GM12878 (cell line): ENCODE measurements around the gene PCDHGA1. TPM values are rescaled to one million over a fixed set of nuclear protein-coding genes. Genes with fewer than 3 reads are reported as not detected.

Experiments
- ATAC-seq: fragments of 200-7000 bp; cut with Tn5 transposase; 3 replicates; pipeline ENCODE4 v1.9.1; 2020; ENCODE audit warnings: mild to moderate bottlenecking, moderate library complexity
- BruUV-seq: library from RNA; stranded (reverse); fragments of 400-500 nt; replicated peaks from 2 replicates; lab custom pipeline; 2021; lab: Mats Ljungman, UMichigan
- CTCF ChIA-PET: fragments of 300-600 bp; sonication (Branson Sonifier 250); formaldehyde crosslinking; extraction: SDS; loops from one replicate; lab custom pipeline; 2021; ENCODE audit warnings: inconsistent platforms; lab: Yijun Ruan, JAX
- POLR2A ChIA-PET: fragments of 350-600 bp; formaldehyde crosslinking; extraction: SDS; loops from one replicate; lab custom pipeline; 2021; ENCODE audit warnings: inconsistent platforms; lab: Charles Lee
- RAD21 ChIA-PET: fragments of 300-600 bp; sonication (Branson Sonifier 250); formaldehyde crosslinking; loops from one replicate; lab custom pipeline; 2023; ENCODE audit warnings: antibody characterized with exemption; ENCODE audit not compliant: unreplicated experiment; lab: Charles Lee
- SMC1A ChIA-PET: fragments of 300-600 bp; sonication (Branson Sonifier 250); formaldehyde crosslinking; loops from one replicate; lab custom pipeline; 2023; ENCODE audit not compliant: unreplicated experiment, uncharacterized antibody; lab: Charles Lee
- DNase-seq: peaks from one replicate; pipeline ENCODE4 v3.0.0-alpha.2; 2011; ENCODE audit warnings: low read depth, low spot score
- FAIRE-seq: peaks from 3 replicates; lab custom pipeline; 2011; peaks lifted over from hg19 to GRCh38; lab: Jason Lieb, UNC
- H2AFZ ChIP-seq: 2 replicates; pipeline ENCODE4 v1.6.0; 2011; ENCODE audit warnings: low read depth, low read length, control low read depth; ENCODE audit not compliant: control insufficient read depth
- H3K27ac ChIP-seq: 2 replicates; pipeline ENCODE4 v1.5.1; 2011; ENCODE audit warnings: control low read depth; ENCODE audit not compliant: control insufficient read depth, insufficient read depth
- H3K27me3 ChIP-seq, 2 experiments: replicated peaks in 1 of 2; 2 replicates each; pipeline versions ENCODE4 v1.6.0 to v1.6.1; 2011; ENCODE audit warnings: low read length in 1 of 2; ENCODE audit not compliant: control insufficient read depth in 2 of 2, insufficient read depth in 2 of 2
- H3K36me3 ChIP-seq, 2 experiments: 2 replicates each; pipeline ENCODE4 v1.5.1; 2011; ENCODE audit warnings: low read length in 1 of 2; ENCODE audit not compliant: control insufficient read depth in 2 of 2, insufficient read depth in 2 of 2
- H3K4me1 ChIP-seq: 2 replicates; pipeline ENCODE4 v1.6.1; 2011; ENCODE audit warnings: mild to moderate bottlenecking, low read length, moderate library complexity, mixed read lengths; ENCODE audit not compliant: control insufficient read depth, insufficient read depth
- H3K4me2 ChIP-seq: 2 replicates; pipeline ENCODE4 v1.6.0; 2011; ENCODE audit warnings: control low read depth; ENCODE audit not compliant: control insufficient read depth, insufficient read depth
- H3K4me3 ChIP-seq: fragments of 200-600 bp; sonication (generic); 2 replicates; pipeline ENCODE4 v1.5.1; 2016
- H3K79me2 ChIP-seq: 2 replicates; pipeline ENCODE4 v1.6.0; 2011; ENCODE audit warnings: low read length; ENCODE audit not compliant: control insufficient read depth, insufficient read depth
- H3K9ac ChIP-seq: 2 replicates; pipeline ENCODE4 v1.8.0; 2011; ENCODE audit warnings: low read length, control low read depth, mixed read lengths; ENCODE audit not compliant: control insufficient read depth, insufficient read depth
- H3K9me3 ChIP-seq: replicated peaks from 3 replicates; pipeline ENCODE4 v1.5.1; 2011; ENCODE audit warnings: mild to moderate bottlenecking, low read length; ENCODE audit not compliant: control insufficient read depth, insufficient read depth
- H4K20me1 ChIP-seq: 2 replicates; pipeline ENCODE4 v1.6.0; 2011; ENCODE audit not compliant: control insufficient read depth, insufficient read depth
- CHD1 ChIP-seq: IDR thresholded peaks from 2 replicates; pipeline ENCODE4 v1.6.1; 2012; ENCODE audit warnings: low read depth, low read length, improper control_type of control experiment
- CREB1 ChIP-seq: IDR thresholded peaks from 2 replicates; pipeline ENCODE4 v1.6.1; 2012; ENCODE audit warnings: low read depth, mild to moderate bottlenecking, inconsistent platforms
- FOS ChIP-seq: IDR thresholded peaks from 3 replicates; pipeline ENCODE4 v1.6.1; 2011; ENCODE audit warnings: borderline replicate concordance; ENCODE audit not compliant: insufficient read length; ENCODE audit errors: extremely low read depth
- HDAC2 ChIP-seq: fragments of 200-600 bp; sonication (generic); IDR thresholded peaks from 2 replicates; pipeline ENCODE4 v1.6.1; 2017
- NFXL1 ChIP-seq: fragments of 450-650 bp; IDR thresholded peaks from 2 replicates; pipeline ENCODE4 v1.6.1; 2017; ENCODE audit warnings: antibody characterized with exemption, mild to moderate bottlenecking, borderline replicate concordance
- POLR2AphosphoS2 ChIP-seq: IDR thresholded peaks from 2 replicates; pipeline ENCODE4 v1.6.1; 2011; ENCODE audit warnings: low read depth, mild to moderate bottlenecking, low read length, improper control_type of control experiment, moderate library complexity
- POU2F2 ChIP-seq: IDR thresholded peaks from 3 replicates; pipeline ENCODE4 v1.6.1; 2011; ENCODE audit warnings: low read depth, mild to moderate bottlenecking, low read length, borderline replicate concordance
- RAD21 ChIP-seq: IDR thresholded peaks from 2 replicates; pipeline ENCODE4 v1.6.1; 2011; ENCODE audit warnings: mild to moderate bottlenecking, low read depth, low read length, moderate library complexity; ENCODE audit not compliant: insufficient read depth
- RCOR1 ChIP-seq: conservative IDR thresholded peaks from 2 replicates; pipeline ENCODE4 v1.6.1; 2012; ENCODE audit warnings: low read depth, low read length, improper control_type of control experiment
- RUNX3 ChIP-seq: IDR thresholded peaks from 2 replicates; pipeline ENCODE4 v1.6.1; 2012; ENCODE audit warnings: low read length, inconsistent platforms
- SIX5 ChIP-seq: IDR thresholded peaks from 2 replicates; pipeline ENCODE4 v1.6.1; 2011; ENCODE audit warnings: mild to moderate bottlenecking, low read depth, low read length, moderate library complexity; ENCODE audit not compliant: severe bottlenecking
- SMC3 ChIP-seq: IDR thresholded peaks from 2 replicates; pipeline ENCODE4 v1.6.1; 2011; ENCODE audit warnings: low read length, improper control_type of control experiment, borderline replicate concordance
- SREBF2 ChIP-seq: IDR thresholded peaks from 2 replicates; pipeline ENCODE4 v1.6.1; 2012; ENCODE audit warnings: mild to moderate bottlenecking, low read length
- STAT3 ChIP-seq: IDR thresholded peaks from 2 replicates; pipeline ENCODE4 v1.6.1; 2011; ENCODE audit warnings: low read depth, low read length, improper control_type of control experiment
- TCF3 ChIP-seq: IDR thresholded peaks from 2 replicates; pipeline ENCODE4 v1.6.1; 2012; ENCODE audit warnings: low read depth, mild to moderate bottlenecking, low read length, borderline replicate concordance; ENCODE audit not compliant: insufficient read depth
- YY1 ChIP-seq: IDR thresholded peaks from 2 replicates; pipeline ENCODE4 v1.6.1; 2011; ENCODE audit warnings: low read depth, mild to moderate bottlenecking, low read length
- ZNF274 ChIP-seq: IDR thresholded peaks from one replicate; pipeline ENCODE4 v1.8.0; 2011; ENCODE audit not compliant: insufficient read length, insufficient read depth
- ZNF384 ChIP-seq: IDR thresholded peaks from 2 replicates; pipeline ENCODE4 v1.6.1; 2012; ENCODE audit warnings: low read depth, mild to moderate bottlenecking, low read length, improper control_type of control experiment, borderline replicate concordance
- WGBS: methylation state at CpG from one replicate; pipeline ENCODE4 v1.1.6; 2016; ENCODE audit warnings: low lambda C conversion rate; ENCODE audit not compliant: insufficient replicate concordance, insufficient coverage; ENCODE audit errors: missing lambda C conversion rate; 5-methylcytosine and 5-hydroxymethylcytosine counted together
- in situ Hi-C: fragments of 300-500 bp; cut with MboI; formaldehyde crosslinking; loops from 9 replicates; pipeline ENCODE4 v1.14.3; 2018; ENCODE audit warnings: mixed read lengths
- intact Hi-C: fragments of 100-400 bp; cut with micrococcal nuclease; formaldehyde crosslinking; loops from one replicate; pipeline ENCODE4 v1.14.2; 2022; ENCODE audit not compliant: unreplicated experiment
- polyA plus RNA-seq, 11 experiments: library from polyadenylated mRNA; depleted of rRNA in 4 of 11; unstranded in 6 of 11; stranded (reverse) in 5 of 11; fragments of >200 nt; fragmentation: Nextera tagmentation in 4 of 11; fragmentation: Illumina TruSeq in 1 of 11; extraction: Ambion mirVana in 4 of 11; extraction: Trizol in 1 of 11; gene quantifications; 1 replicate in 1 of 11; 2 replicates in 10 of 11; pipeline versions ENCODE4 v1.2.1 to v1.2.3, GENCODE V29; 2011 to 2016; ENCODE audit warnings: inconsistent platforms in 2 of 11, missing spikeins in 2 of 11, low read depth in 1 of 11
- total RNA-seq, 4 experiments: library from RNA; depleted of rRNA in 3 of 4; stranded (reverse); fragments of >200 nt in 3 of 4; fragmentation: Illumina TruSeq in 1 of 4; extraction: Trizol in 1 of 4; gene quantifications; 2 replicates each; pipeline versions ENCODE4 v1.2.1 to v1.2.3, GENCODE V29; 2013 to 2021
- TF ChIP-seq, protein P1 (sequence below): fragments of 450-650 bp; IDR thresholded peaks from 2 replicates; pipeline ENCODE4 v1.6.1; 2018; ENCODE audit warnings: borderline replicate concordance, mild to moderate bottlenecking; ENCODE audit not compliant: partially characterized antibody
- TF ChIP-seq, protein P2 (sequence below): IDR thresholded peaks from 2 replicates; pipeline ENCODE4 v1.6.1; 2012; ENCODE audit warnings: low read depth, low read length, improper control_type of control experiment
- TF ChIP-seq, protein P3 (sequence below): fragments of 150-350 bp; IDR thresholded peaks from 2 replicates; pipeline ENCODE4 v1.6.1; 2014; ENCODE audit warnings: mild to moderate bottlenecking, low read depth, low read length

PCDHGA1 gene
- total and polyA plus RNA-seq, 10 of the 15 experiments (the other 5 are each of a cell fraction or from before 2014, with no cell fraction given) = 0.02 to 0.51 (median 0.19) TPM; not detected in 3

DNA sequence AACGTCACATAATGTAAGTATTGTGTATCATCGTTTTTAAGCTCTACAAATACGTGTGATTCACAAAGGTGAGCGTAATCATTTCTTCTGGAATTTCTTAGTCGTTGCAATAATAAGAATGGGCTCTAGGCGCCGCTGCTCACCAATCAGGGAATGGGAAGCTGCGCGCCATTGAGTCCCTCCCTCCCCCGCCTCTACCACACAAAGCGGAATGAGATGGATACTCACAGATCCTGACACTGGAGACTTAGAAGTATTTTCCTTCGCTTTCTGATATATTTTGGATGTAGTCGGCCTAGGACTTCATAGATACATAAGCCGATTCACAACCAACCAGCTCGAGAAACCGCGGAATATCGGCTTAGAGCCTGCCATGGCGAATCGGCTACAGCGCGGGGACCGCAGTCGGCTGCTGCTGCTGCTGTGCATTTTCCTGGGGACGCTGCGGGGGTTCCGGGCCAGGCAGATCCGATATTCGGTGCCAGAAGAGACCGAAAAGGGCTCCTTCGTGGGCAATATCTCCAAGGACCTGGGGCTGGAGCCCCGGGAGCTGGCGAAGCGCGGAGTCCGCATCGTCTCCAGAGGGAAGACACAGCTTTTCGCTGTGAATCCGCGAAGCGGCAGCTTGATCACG lies 90.7 kb downstream of the PCDHGA1 start, which contains the start of gene PCDHGA11:
TSS of gene PCDHGA11 (plus strand) at position 197 of the 634 bp plus-strand sequence. CDS start at position 374, 177 bp downstream.
- intact Hi-C loops (loop anchor here (1.0 to 2.0 kb wide), 4 partner anchors 54 to 137 kb away; partner anchors contain the start of gene PCDHGC3), in situ Hi-C loops (no loop called here)
- TSS peak; percentile 63 for BruUV-seq
- FAIRE-seq = peak; percentile 57
- ChIA-PET CTCF (interaction anchor here (0.6 to 10.9 kb wide), 47 partner anchors 9 to 468 kb away, joined by 3 to 245 read pairs (median 4); partner anchors contain the start of genes PCDHGA10, PCDHGA12, PCDHGA6 and PCDHGB3), RAD21 (interaction anchor here (0.5 to 2.6 kb wide), 25 partner anchors 8 to 234 kb away, joined by 3 to 34 read pairs (median 5); partner anchors contain the start of genes PCDHB9, PCDHGA10, PCDHGA12 and PCDHGB3), SMC1A (interaction anchor here (0.7 to 2.8 kb wide), 29 partner anchors 8 to 926 kb away, joined by 3 to 41 read pairs (median 5); partner anchors contain the start of genes PCDHGA10, PCDHGA12, PCDHGB3 and PCDHGC3), POLR2A (interaction anchor here (1.2 kb wide), 1 partner anchor 143 kb away, joined by 5 read pairs; no protein-coding TSS in a partner anchor)
- H3K4me2 ChIP-seq = peak within 1 kb of the TSS; percentile 79
- H3K36me3 ChIP-seq = no peaks in the 10 kb centered on the region
- WGBS = 10% methylated on average over 42 of the region's 42 CpGs
- no peaks in the 10 kb centered on the region; a peak in 1 of 4 replicates for H3K27me3 ChIP-seq
- DNase-seq = peak; percentile 37
- ATAC-seq = peak; percentile 77
- peak within 1 kb of the TSS; percentile 76 for H3K4me3 ChIP-seq
- H2AFZ ChIP-seq = peak within 1 kb of the TSS; percentile 98
- H4K20me1 ChIP-seq = no peaks in the 10 kb centered on the region
- H3K9me3 ChIP-seq = peaks cover 15% of the 10 kb centered on the region; the same call in 2 of the 3 replicates
- H3K4me1 ChIP-seq = peaks cover 4% of the 10 kb centered on the region; the same call in 1 of the 2 replicates
- no peaks in the 10 kb centered on the region for H3K79me2 ChIP-seq
- H3K9ac ChIP-seq = peak within 1 kb of the TSS; percentile 64
- H3K27ac ChIP-seq = no peak within 1 kb of the TSS
- peak; percentile 76 for TF ChIP-seq RUNX3
- TF ChIP-seq POLR2AphosphoS2 = no peak
- TF ChIP-seq HDAC2 = no peak
- 0 out of 2 replicates have a peak, but pooled peaks have one; percentile 37 for TF ChIP-seq CREB1
- TF ChIP-seq ZNF274 = no peak
- peak; percentile 62 for TF ChIP-seq SMC3
- TF ChIP-seq TCF3 = no peak
- TF ChIP-seq FOS = no peak
- 0 out of 3 replicates have a peak, but pooled peaks have one; percentile 22 for TF ChIP-seq POU2F2
- no peak for TF ChIP-seq CHD1
- TF ChIP-seq RCOR1 = no peak
- no peak for TF ChIP-seq SIX5
- TF ChIP-seq NFXL1 = no peak
- TF ChIP-seq ZNF384 = no peak
- TF ChIP-seq STAT3 = no peak
- TF ChIP-seq RAD21 = peak; percentile 82
- TF ChIP-seq, protein P1, sequence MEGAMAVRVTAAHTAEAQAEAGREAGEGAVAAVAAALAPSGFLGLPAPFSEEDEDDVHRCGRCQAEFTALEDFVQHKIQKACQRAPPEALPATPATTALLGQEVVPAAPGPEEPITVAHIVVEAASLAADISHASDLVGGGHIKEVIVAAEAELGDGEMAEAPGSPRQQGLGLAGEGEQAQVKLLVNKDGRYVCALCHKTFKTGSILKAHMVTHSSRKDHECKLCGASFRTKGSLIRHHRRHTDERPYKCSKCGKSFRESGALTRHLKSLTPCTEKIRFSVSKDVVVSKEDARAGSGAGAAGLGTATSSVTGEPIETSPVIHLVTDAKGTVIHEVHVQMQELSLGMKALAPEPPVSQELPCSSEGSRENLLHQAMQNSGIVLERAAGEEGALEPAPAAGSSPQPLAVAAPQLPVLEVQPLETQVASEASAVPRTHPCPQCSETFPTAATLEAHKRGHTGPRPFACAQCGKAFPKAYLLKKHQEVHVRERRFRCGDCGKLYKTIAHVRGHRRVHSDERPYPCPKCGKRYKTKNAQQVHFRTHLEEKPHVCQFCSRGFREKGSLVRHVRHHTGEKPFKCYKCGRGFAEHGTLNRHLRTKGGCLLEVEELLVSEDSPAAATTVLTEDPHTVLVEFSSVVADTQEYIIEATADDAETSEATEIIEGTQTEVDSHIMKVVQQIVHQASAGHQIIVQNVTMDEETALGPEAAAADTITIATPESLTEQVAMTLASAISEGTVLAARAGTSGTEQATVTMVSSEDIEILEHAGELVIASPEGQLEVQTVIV = no peak
- TF ChIP-seq YY1 = peak; percentile 91
- TF ChIP-seq, protein P2, sequence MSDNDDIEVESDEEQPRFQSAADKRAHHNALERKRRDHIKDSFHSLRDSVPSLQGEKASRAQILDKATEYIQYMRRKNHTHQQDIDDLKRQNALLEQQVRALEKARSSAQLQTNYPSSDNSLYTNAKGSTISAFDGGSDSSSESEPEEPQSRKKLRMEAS = no peak
- TF ChIP-seq, protein P3, sequence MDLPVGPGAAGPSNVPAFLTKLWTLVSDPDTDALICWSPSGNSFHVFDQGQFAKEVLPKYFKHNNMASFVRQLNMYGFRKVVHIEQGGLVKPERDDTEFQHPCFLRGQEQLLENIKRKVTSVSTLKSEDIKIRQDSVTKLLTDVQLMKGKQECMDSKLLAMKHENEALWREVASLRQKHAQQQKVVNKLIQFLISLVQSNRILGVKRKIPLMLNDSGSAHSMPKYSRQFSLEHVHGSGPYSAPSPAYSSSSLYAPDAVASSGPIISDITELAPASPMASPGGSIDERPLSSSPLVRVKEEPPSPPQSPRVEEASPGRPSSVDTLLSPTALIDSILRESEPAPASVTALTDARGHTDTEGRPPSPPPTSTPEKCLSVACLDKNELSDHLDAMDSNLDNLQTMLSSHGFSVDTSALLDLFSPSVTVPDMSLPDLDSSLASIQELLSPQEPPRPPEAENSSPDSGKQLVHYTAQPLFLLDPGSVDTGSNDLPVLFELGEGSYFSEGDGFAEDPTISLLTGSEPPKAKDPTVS = no peak
- TF ChIP-seq SREBF2 = no peak
